Effector memory CD4-positive, alpha-beta T cell (primary cell): ENCODE data around the gene NFATC4.
"Not testable (repeated sequence)": the region's sequence is repeated elsewhere in the genome, so short reads cannot be mapped to it uniquely, and the experiment has no call there.

Experiments used
- DNase-seq, 3 donors: peaks; one replicate each; pipeline ENCODE4 v3.0.0-alpha.2; 2020
- H3K27ac ChIP-seq: 2 replicates; pipeline ENCODE4 v1.7.0; 2013; ENCODE audit warnings: mild to moderate bottlenecking, low read length, moderate library complexity; ENCODE audit not compliant: insufficient read depth, poor library complexity, severe bottlenecking
- H3K27me3 ChIP-seq: replicated peaks from 2 replicates; pipeline ENCODE4 v1.7.0; 2013; ENCODE audit warnings: mild to moderate bottlenecking, low read length; ENCODE audit not compliant: insufficient read depth, control insufficient read depth, poor library complexity, severe bottlenecking
- H3K36me3 ChIP-seq: 2 replicates; pipeline ENCODE4 v1.7.0; 2013; ENCODE audit warnings: mild to moderate bottlenecking, low read length, moderate library complexity; ENCODE audit not compliant: control insufficient read depth, insufficient read depth
- H3K4me1 ChIP-seq: 2 replicates; pipeline ENCODE4 v1.7.0; 2013; ENCODE audit warnings: low read length, mild to moderate bottlenecking; ENCODE audit not compliant: control insufficient read depth, insufficient read depth, poor library complexity, severe bottlenecking
- H3K4me3 ChIP-seq: 2 replicates; pipeline ENCODE4 v1.7.0; 2013; ENCODE audit warnings: low read length, low read depth, mild to moderate bottlenecking; ENCODE audit not compliant: insufficient read depth, poor library complexity, severe bottlenecking
- H3K9me3 ChIP-seq: 2 replicates; pipeline ENCODE4 v1.7.0; 2013; ENCODE audit warnings: mild to moderate bottlenecking, low read length, moderate library complexity; ENCODE audit not compliant: control insufficient read depth

NFATC4 gene

GRCh38 chr14:24354482-24354825 is 13.5 kb upstream of the NFATC4 start:
- not testable (repeated sequence) for H3K27ac ChIP-seq, H3K9me3 ChIP-seq, DNase-seq, H3K4me1 ChIP-seq, H3K36me3 ChIP-seq, H3K27me3 ChIP-seq, H3K4me3 ChIP-seq

GRCh38 chr14:24355009-24355408 is 13.0 kb upstream of the NFATC4 start:
- H3K4me1 ChIP-seq = no peaks in the 10 kb centered on the region
- H3K27me3 ChIP-seq = peaks cover 4% of the 10 kb centered on the region
- H3K27ac ChIP-seq = no peak overlapping the region
- DNase-seq = no peak
- H3K9me3 ChIP-seq = no peaks in the 10 kb centered on the region
- H3K4me3 ChIP-seq = no peak overlapping the region
- no peaks in the 10 kb centered on the region for H3K36me3 ChIP-seq

GRCh38 chr14:24356208-24356607 is 11.8 kb upstream of the NFATC4 start:
- Histone ChIP-seq H3K4me1 (no peaks in the 10 kb centered on the region), H3K4me3 (no peak overlapping the region), H3K9me3 (no peaks in the 10 kb centered on the region)

GRCh38 chr14:24360281-24360680 is 7.7 kb upstream of the NFATC4 start:
- no peaks in the 10 kb centered on the region for H3K4me1 ChIP-seq
- H3K4me3 ChIP-seq = no peak overlapping the region
- no peak overlapping the region for H3K27ac ChIP-seq
- H3K36me3 ChIP-seq = no peaks in the 10 kb centered on the region
- H3K27me3 ChIP-seq = peaks cover 9% of the 10 kb centered on the region
- H3K9me3 ChIP-seq = no peaks in the 10 kb centered on the region
- DNase-seq = no peak

More at GRCh38 chr14:24356208-24356607, 11.8 kb upstream of the NFATC4 start:
- DNase-seq = no peak
- Histone ChIP-seq H3K27me3 (peaks cover 4% of the 10 kb centered on the region), H3K27ac (no peak overlapping the region), H3K36me3 (no peaks in the 10 kb centered on the region)

GRCh38 chr14:24361326-24361725 is 6.7 kb upstream of the NFATC4 start:
- no peak for DNase-seq
- no peak overlapping the region for H3K27ac ChIP-seq
- H3K4me3 ChIP-seq = no peak overlapping the region
- H3K36me3 ChIP-seq = no peaks in the 10 kb centered on the region
- H3K9me3 ChIP-seq = no peaks in the 10 kb centered on the region
- H3K4me1 ChIP-seq = peaks cover 10% of the 10 kb centered on the region
- peaks cover 16% of the 10 kb centered on the region for H3K27me3 ChIP-seq

GRCh38 chr14:24362241-24362960 is 5.6 kb upstream of the NFATC4 start:
- DNase-seq = no peak
- Histone ChIP-seq H3K27me3 (peaks cover 26% of the 10 kb centered on the region), H3K36me3 (no peaks in the 10 kb centered on the region), H3K4me1 (peaks cover 20% of the 10 kb centered on the region), H3K4me3 (no peak overlapping the region), H3K27ac (no peak overlapping the region), H3K9me3 (no peaks in the 10 kb centered on the region)

- no peak overlapping the region for H3K27ac ChIP-seq
- no peaks in the 10 kb centered on the region for H3K9me3 ChIP-seq
- peaks cover 36% of the 10 kb centered on the region for H3K27me3 ChIP-seq
- no peaks in the 10 kb centered on the region for H3K36me3 ChIP-seq
- DNase-seq = no peak
- H3K4me3 ChIP-seq = no peak overlapping the region
- H3K4me1 ChIP-seq = peaks cover 30% of the 10 kb centered on the region
Observed at GRCh38 chr14:24363401-24363800, 4.6 kb upstream of the NFATC4 start.

GRCh38 chr14:24364841-24365240 is 3.1 kb upstream of the NFATC4 start:
- Histone ChIP-seq H3K27ac (no peak overlapping the region), H3K27me3 (peaks cover 43% of the 10 kb centered on the region), H3K4me3 (no peak overlapping the region), H3K4me1 (peaks cover 36% of the 10 kb centered on the region), H3K36me3 (no peaks in the 10 kb centered on the region), H3K9me3 (no peaks in the 10 kb centered on the region)
- no peak for DNase-seq

DNA sequence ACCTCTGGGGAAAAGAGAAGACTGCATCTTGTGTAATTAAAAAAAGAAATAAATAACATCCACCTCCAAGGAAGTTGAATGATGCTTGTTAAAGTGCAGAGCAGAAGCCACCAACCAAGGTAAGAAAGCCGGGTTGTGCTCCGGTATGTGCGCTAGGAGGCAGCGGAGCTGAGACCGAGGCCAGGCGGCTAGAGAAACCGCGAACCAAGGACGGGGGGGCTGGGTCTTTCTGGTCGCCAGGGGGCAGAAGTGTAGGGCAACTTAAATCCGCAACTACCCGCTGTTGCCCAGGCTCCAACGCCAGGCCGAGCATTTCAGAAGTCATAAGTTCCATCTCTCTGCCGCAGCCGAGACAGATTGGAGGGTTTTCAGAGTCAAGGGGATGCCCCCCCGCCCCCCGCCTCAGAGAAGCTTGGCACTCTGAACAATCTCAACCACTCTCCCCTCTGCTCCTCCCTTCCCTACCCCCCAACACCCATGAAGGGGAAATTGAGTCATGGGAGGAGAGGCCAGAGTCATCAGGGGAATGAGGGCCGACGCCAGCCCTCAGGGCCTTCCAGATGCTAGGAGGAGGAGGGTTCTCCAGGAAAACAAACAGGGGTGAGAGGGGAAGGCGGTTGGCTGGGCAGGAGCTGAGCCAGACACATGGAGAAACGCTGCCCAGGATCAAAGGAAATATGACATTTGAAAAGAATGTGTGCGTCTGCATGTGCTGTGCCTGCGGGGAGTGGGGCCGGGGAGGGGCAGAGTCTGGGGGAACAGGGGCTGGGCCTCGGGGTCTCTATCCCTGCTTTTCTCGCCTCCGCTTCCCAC is 2.2 kb upstream of the NFATC4 start:
- peaks cover 36% of the 10 kb centered on the region for H3K4me1 ChIP-seq
- H3K27me3 ChIP-seq = peaks cover 43% of the 10 kb centered on the region
- H3K9me3 ChIP-seq = no peaks in the 10 kb centered on the region
- no peaks in the 10 kb centered on the region for H3K36me3 ChIP-seq
- no peak overlapping the region for H3K27ac ChIP-seq
- peak overlapping the region; percentile 44 for H3K4me3 ChIP-seq
- peak; percentile 21 to 47 (median 21) for DNase-seq

DNA sequence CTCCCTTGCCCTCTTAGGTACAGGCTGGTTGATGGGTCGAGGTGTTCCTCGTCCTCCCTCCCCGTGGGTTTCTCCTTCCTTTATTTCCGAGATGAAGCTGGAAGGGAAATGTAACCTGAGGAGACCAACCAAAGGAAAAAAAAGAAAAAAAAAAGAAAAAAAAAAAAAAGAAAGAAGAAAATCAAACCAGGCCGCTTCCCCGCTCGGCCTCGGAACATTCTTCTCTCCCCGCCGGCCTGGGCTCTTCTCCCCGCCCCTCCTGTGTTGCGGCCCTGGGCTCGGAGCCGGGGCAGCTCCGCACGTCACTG is 1.6 kb upstream of the NFATC4 start:
- Histone ChIP-seq H3K27me3 (peaks cover 43% of the 10 kb centered on the region), H3K27ac (no peak overlapping the region), H3K4me1 (peaks cover 36% of the 10 kb centered on the region), H3K4me3 (peak overlapping the region; percentile 44), H3K36me3 (no peaks in the 10 kb centered on the region), H3K9me3 (no peaks in the 10 kb centered on the region)
- DNase-seq = no peak
